Vagina (tissue), 2 donors: ENCODE results near the gene BICDL2. TPM values are rescaled to one million over a fixed set of nuclear protein-coding genes. Genes with fewer than 3 reads are reported as not detected.
"Not testable (repeated sequence)": the region's sequence is repeated elsewhere in the genome, so short reads cannot be mapped to it uniquely, and the experiment has no call there.

ENCODE experiments used
- DNase-seq, 2 donors: peaks; one replicate each; pipeline ENCODE4 v3.0.0-alpha.2; 2017; ENCODE audit errors: extremely low spot score in 2 of 2
- H3K27ac ChIP-seq: fragments of 200-600 bp; sonication (generic); one replicate; pipeline ENCODE4 v1.5.1; 2019
- H3K27me3 ChIP-seq: fragments of 200-600 bp; sonication (generic); one replicate; pipeline ENCODE4 v1.5.1; 2019
- H3K36me3 ChIP-seq, 2 donors: fragments of 200-600 bp; sonication (generic); one replicate each; pipeline ENCODE4 v1.5.1; 2017 to 2019
- H3K4me1 ChIP-seq: fragments of 200-600 bp; sonication (generic); one replicate; pipeline ENCODE4 v1.5.1; 2019
- H3K4me3 ChIP-seq, 2 donors: fragments of 200-600 bp; sonication (generic); 1 replicate in 1 of 2; 2 replicates in 1 of 2; pipeline ENCODE4 v1.5.1; 2016 to 2019
- H3K9me3 ChIP-seq: fragments of 200-600 bp; sonication (generic); one replicate; pipeline ENCODE4 v1.5.1; 2019
- POLR2A ChIP-seq, 2 donors: fragments of 450-650 bp; IDR thresholded peaks; one replicate each; pipeline ENCODE4 v1.6.1; 2017; ENCODE audit warnings: antibody characterized with exemption in 2 of 2, mild to moderate bottlenecking in 2 of 2, moderate library complexity in 2 of 2
- POLR2AphosphoS5 ChIP-seq, 2 donors: sonication (generic); formaldehyde crosslinking; IDR thresholded peaks; one replicate each; pipeline ENCODE4 v1.9.0; 2017; ENCODE audit warnings: antibody characterized with exemption in 2 of 2, mild to moderate bottlenecking in 2 of 2, low read depth in 1 of 2; ENCODE audit not compliant: insufficient read depth in 1 of 2
- intact Hi-C: fragments of 100-400 bp; cut with DNase I; formaldehyde crosslinking; loops from one replicate; pipeline ENCODE4 v1.15.1; 2023
- total RNA-seq: library from RNA; depleted of rRNA; stranded (reverse); fragments of >200 nt; gene quantifications from one replicate; pipeline ENCODE4 v1.2.3, GENCODE V29; 2016
- TF ChIP-seq, protein P1 (sequence below), 3 experiments: fragments of 450-650 bp in 2 of 3; fragments of 200-600 bp in 1 of 3; sonication (generic) in 1 of 3; IDR thresholded peaks; one replicate each; pipeline ENCODE4 v1.5.1; 2017 to 2019; ENCODE audit warnings: antibody characterized with exemption in 3 of 3, mild to moderate bottlenecking in 2 of 3, moderate library complexity in 2 of 3

The BICDL2 gene
- total RNA-seq, 1 donor from 2014 or later = 52.5 TPM

- TF ChIP-seq, protein P1, sequence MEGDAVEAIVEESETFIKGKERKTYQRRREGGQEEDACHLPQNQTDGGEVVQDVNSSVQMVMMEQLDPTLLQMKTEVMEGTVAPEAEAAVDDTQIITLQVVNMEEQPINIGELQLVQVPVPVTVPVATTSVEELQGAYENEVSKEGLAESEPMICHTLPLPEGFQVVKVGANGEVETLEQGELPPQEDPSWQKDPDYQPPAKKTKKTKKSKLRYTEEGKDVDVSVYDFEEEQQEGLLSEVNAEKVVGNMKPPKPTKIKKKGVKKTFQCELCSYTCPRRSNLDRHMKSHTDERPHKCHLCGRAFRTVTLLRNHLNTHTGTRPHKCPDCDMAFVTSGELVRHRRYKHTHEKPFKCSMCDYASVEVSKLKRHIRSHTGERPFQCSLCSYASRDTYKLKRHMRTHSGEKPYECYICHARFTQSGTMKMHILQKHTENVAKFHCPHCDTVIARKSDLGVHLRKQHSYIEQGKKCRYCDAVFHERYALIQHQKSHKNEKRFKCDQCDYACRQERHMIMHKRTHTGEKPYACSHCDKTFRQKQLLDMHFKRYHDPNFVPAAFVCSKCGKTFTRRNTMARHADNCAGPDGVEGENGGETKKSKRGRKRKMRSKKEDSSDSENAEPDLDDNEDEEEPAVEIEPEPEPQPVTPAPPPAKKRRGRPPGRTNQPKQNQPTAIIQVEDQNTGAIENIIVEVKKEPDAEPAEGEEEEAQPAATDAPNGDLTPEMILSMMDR (IDR thresholded peaks at IDR 0.05) = no peak
- no peak for TF ChIP-seq POLR2AphosphoS5 (IDR thresholded peaks at IDR 0.05; ENCODE audit: insufficient read depth in 1 of 2, low read depth in 1 of 2)
- no peak for TF ChIP-seq POLR2A (IDR thresholded peaks at IDR 0.05)
- no peaks in the 10 kb centered on the region for H3K9me3 ChIP-seq
- H3K27ac ChIP-seq = no peak overlapping the region
- H3K36me3 ChIP-seq = no peaks in the 10 kb centered on the region
- H3K4me3 ChIP-seq = no peak overlapping the region
- intact Hi-C loops = no loop called here
- H3K27me3 ChIP-seq = no peaks in the 10 kb centered on the region
- no peaks in the 10 kb centered on the region for H3K4me1 ChIP-seq
- DNase-seq = peak in 1 of 2 donors; percentile 74
Measured at GRCh38 chr16:3073448-3073847, 36.7 kb upstream of the BICDL2 start.

GRCh38 chr16:3072576-3073263 is 36.0 kb upstream of the BICDL2 start:
- H3K4me1 ChIP-seq, H3K4me3 ChIP-seq, DNase-seq, intact Hi-C loops, H3K27ac ChIP-seq, H3K36me3 ChIP-seq, H3K27me3 ChIP-seq, H3K9me3 ChIP-seq: not testable (repeated sequence)

- H3K27ac ChIP-seq, H3K36me3 ChIP-seq, H3K4me1 ChIP-seq, H3K4me3 ChIP-seq, H3K27me3 ChIP-seq, intact Hi-C loops, DNase-seq, H3K9me3 ChIP-seq: not testable (repeated sequence)
Measured at GRCh38 chr16:3072148-3072547, 35.4 kb upstream of the BICDL2 start.

DNA sequence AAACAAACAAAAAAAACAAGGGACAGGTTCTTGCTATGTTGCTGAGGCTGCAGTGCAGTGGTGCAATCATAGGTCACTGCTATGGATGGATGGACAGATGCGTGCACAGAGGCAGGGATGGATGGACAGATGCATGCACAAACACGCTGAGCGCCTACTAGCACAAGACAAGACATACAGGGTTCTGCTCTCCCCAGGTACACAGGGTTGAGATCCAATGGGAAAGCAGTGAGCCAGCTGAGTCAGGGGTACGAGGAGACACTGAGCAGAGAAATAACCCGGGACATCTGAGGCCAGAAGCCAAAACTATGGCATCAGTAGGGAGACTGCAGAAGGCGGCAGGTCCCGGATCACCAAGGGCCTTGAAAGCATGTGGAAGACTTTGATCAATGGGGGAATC is 34.9 kb upstream of the BICDL2 start:
- Histone ChIP-seq H3K4me3 (no peak overlapping the region), H3K27ac (no peak overlapping the region), H3K27me3 (no peaks in the 10 kb centered on the region), H3K4me1 (no peaks in the 10 kb centered on the region), H3K9me3 (no peaks in the 10 kb centered on the region), H3K36me3 (no peaks in the 10 kb centered on the region)
- no peak for TF ChIP-seq POLR2A (IDR thresholded peaks at IDR 0.05)
- TF ChIP-seq, protein P1 (IDR thresholded peaks at IDR 0.05) = no peak
- no peak for TF ChIP-seq POLR2AphosphoS5 (IDR thresholded peaks at IDR 0.05; ENCODE audit: insufficient read depth in 1 of 2, low read depth in 1 of 2)
- intact Hi-C loops = no loop called here
- peak in 1 of 2 donors; percentile 81 for DNase-seq

- TF ChIP-seq POLR2AphosphoS5 (IDR thresholded peaks at IDR 0.05; ENCODE audit: insufficient read depth in 1 of 2, low read depth in 1 of 2) (no peak), POLR2A (IDR thresholded peaks at IDR 0.05) (no peak)
- TF ChIP-seq, protein P1 (IDR thresholded peaks at IDR 0.05) = no peak
- H3K36me3 ChIP-seq = no peaks in the 10 kb centered on the region
- no peaks in the 10 kb centered on the region for H3K27me3 ChIP-seq
- H3K27ac ChIP-seq = no peak overlapping the region
- peaks cover 5% of the 10 kb centered on the region for H3K4me1 ChIP-seq
- H3K4me3 ChIP-seq = no peak overlapping the region
- no peak for DNase-seq
- H3K9me3 ChIP-seq = no peaks in the 10 kb centered on the region
- intact Hi-C loops = no loop called here
Measured at GRCh38 chr16:3070608-3071111, 33.9 kb upstream of the BICDL2 start.

DNA sequence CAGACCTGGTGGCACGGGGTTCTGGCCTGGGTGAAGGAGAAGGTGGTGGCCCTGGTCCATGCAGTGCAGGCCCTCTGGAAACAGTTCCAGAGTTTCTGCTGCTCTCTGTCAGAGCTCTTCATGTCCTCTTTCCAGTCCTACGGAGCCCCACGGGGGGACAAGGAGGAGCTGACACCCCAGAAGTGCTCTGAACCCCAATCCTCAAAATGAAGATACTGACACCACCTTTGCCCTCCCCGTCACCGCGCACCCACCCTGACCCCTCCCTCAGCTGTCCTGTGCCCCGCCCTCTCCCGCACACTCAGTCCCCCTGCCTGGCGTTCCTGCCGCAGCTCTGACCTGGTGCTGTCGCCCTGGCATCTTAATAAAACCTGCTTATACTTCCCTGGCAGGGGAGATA is 32.4 kb upstream of the BICDL2 start:
- H3K27me3 ChIP-seq, intact Hi-C loops, H3K4me3 ChIP-seq, H3K36me3 ChIP-seq, DNase-seq, H3K9me3 ChIP-seq, H3K27ac ChIP-seq: not testable (repeated sequence)
- H3K4me1 ChIP-seq = peaks cover 14% of the 10 kb centered on the region
